NB4 (cell line): ENCODE measurements around the gene NPAS3.

Source experiments
- DNase-seq: peaks from one replicate; pipeline ENCODE4 v3.0.0; 2010; ENCODE audit warnings: low read depth
- H3K4me3 ChIP-seq: one replicate; pipeline ENCODE4 v1.5.1; 2011; ENCODE audit warnings: mild to moderate bottlenecking, low read depth, low read length, moderate library complexity
- MAX ChIP-seq: IDR thresholded peaks from 2 replicates; pipeline ENCODE4 v1.6.1; 2011; ENCODE audit warnings: low read depth, low read length
- MYC ChIP-seq: IDR thresholded peaks from 2 replicates; pipeline ENCODE4 v1.6.1; 2011; ENCODE audit warnings: low read depth, low read length
- POLR2A ChIP-seq: IDR thresholded peaks from 2 replicates; pipeline ENCODE4 v1.6.1; 2011; ENCODE audit warnings: mild to moderate bottlenecking; ENCODE audit not compliant: insufficient read length; ENCODE audit errors: extremely low read depth
- TF ChIP-seq, protein P1 (sequence below): IDR thresholded peaks from one replicate; pipeline ENCODE4 v1.5.1; 2012; ENCODE audit warnings: low read depth, low read length

The NPAS3 gene

GRCh38 chr14:33490555-33490954 lies 551.9 kb downstream of the NPAS3 start:
- H3K4me3 ChIP-seq, result no peak overlapping the region
- DNase-seq, result no peak
- TF ChIP-seq MYC (no peak), MAX (no peak)
- TF ChIP-seq, protein P1, sequence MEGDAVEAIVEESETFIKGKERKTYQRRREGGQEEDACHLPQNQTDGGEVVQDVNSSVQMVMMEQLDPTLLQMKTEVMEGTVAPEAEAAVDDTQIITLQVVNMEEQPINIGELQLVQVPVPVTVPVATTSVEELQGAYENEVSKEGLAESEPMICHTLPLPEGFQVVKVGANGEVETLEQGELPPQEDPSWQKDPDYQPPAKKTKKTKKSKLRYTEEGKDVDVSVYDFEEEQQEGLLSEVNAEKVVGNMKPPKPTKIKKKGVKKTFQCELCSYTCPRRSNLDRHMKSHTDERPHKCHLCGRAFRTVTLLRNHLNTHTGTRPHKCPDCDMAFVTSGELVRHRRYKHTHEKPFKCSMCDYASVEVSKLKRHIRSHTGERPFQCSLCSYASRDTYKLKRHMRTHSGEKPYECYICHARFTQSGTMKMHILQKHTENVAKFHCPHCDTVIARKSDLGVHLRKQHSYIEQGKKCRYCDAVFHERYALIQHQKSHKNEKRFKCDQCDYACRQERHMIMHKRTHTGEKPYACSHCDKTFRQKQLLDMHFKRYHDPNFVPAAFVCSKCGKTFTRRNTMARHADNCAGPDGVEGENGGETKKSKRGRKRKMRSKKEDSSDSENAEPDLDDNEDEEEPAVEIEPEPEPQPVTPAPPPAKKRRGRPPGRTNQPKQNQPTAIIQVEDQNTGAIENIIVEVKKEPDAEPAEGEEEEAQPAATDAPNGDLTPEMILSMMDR, result no peak

DNA sequence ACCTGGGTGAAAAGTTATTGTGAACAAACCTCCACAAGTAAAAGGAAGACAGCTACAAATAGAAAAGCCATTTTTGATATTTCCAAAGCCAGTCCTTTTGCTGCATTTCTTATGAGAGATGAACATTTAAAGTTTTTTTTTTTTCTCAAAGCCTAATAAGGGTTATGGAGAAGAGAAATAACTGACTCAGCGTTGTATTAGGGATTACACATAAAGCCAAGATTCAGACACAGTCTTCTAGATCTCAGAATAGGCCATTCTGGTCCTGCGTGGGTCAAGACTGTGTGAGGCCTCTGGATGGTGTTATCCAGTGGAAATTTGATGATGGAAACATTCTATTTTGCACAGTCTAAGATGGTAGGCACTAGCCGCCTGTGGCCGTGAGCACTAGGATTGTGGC lies 552.4 kb downstream of the NPAS3 start:
- no peak for DNase-seq
- TF ChIP-seq, protein P1, result no peak
- TF ChIP-seq MYC (no peak), POLR2A (no peak), MAX (no peak)
- no peak overlapping the region for H3K4me3 ChIP-seq

GRCh38 chr14:33492491-33492890 lies 553.8 kb downstream of the NPAS3 start:
- no peak overlapping the region for H3K4me3 ChIP-seq
- TF ChIP-seq, protein P1, result no peak
- TF ChIP-seq MYC (no peak), POLR2A (no peak), MAX (no peak)
- DNase-seq, result no peak

DNA sequence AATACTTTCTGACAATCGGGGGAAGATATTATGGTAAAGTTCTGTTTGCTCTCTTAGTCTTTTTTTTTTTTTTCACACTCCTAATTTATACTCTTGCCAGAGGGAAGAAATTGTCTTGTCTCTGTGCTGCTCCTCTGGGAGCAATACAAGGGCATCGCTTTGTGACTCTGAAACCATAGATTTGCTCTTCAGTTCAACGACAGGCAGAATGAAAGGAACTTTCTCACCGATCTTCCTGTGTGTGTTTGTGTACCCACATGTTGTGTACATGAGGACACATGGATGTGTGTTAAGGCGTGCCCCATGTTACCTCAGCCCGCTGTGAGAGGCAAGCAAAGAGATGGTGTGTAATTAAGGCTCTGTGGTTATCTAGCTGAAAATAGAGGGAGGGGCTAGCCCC lies 554.6 kb downstream of the NPAS3 start:
- no peak for TF ChIP-seq MAX
- no peak for TF ChIP-seq POLR2A
- no peak overlapping the region for H3K4me3 ChIP-seq
- DNase-seq, result no peak

DNA sequence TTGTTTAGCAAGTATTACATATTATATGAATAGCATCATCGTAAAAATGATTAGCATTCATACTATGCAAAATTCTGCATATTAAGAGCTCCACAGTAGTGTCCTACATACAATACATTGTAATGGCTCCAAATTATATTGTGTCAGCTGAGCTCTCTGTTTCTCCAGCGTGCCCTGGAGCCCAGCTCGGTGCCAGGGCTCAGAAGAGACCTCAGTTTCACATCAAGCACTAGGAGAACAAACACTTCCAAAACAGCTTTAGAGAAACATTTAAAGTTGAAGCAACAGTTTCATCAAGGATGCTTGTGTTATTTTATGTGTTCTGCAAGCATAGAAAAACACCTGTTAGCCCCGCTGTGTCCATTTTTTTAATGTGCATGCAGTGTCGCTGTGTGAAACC lies 555.3 kb downstream of the NPAS3 start:
- no peak for TF ChIP-seq POLR2A
- TF ChIP-seq, protein P1, result no peak
- no peak for TF ChIP-seq MAX
- no peak for TF ChIP-seq MYC

DNA sequence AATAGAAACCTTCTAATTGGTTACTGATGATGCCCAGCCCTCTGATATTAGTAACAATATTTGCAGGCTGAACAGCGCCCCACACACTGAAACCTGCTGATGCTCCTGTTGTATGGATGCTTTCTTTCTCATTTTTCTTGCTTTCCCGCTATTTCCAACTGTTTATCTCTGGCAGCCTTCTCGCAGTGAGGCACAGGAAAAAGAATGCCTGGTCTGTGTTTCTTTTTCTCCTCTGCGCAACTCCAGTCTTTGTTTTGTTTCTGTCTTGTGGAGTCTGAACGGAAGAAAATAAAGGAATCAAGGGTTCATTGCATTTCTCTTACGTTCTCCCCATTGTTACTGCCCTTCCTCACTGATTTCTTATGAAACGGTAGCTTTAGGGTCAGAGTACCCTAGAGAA lies 561.0 kb downstream of the NPAS3 start:
- no peak for DNase-seq
- H3K4me3 ChIP-seq, result no peak overlapping the region
- TF ChIP-seq MAX, result no peak
- TF ChIP-seq, protein P1, result no peak
- no peak for TF ChIP-seq POLR2A

More for the DNA sequence above, 555.3 kb downstream of the NPAS3 start:
- DNase-seq, result no peak
- H3K4me3 ChIP-seq, result no peak overlapping the region
